Gastrocnemius medialis (tissue), 4 donors: ENCODE results near the gene CRNKL1. TPM values are rescaled to one million over a fixed set of nuclear protein-coding genes. Genes with fewer than 3 reads are reported as not detected.
A peak's percentile ranks its signal among the peaks of the same experiment; 100 is the strongest.

Source experiments
- ATAC-seq, 2 donors: fragments of 150-250 bp; one replicate each; pipeline ENCODE4 v1.9.1; 2016
- DNase-seq, 2 donors: peaks; one replicate each; pipeline ENCODE4 v3.0.0-alpha.2; 2019
- H3K27ac ChIP-seq, 4 donors: fragments of 200-600 bp; sonication (generic); 1 replicate in 1 of 4; 2 replicates in 3 of 4; pipeline ENCODE4 v1.5.1; 2016 to 2018; ENCODE audit warnings: mild to moderate bottlenecking in 2 of 4, moderate library complexity in 1 of 4
- H3K27me3 ChIP-seq, 3 donors: fragments of 200-600 bp; sonication (generic) in 2 of 3; 1 replicate in 1 of 3; 2 replicates in 2 of 3; pipeline versions ENCODE4 v1.5.1 to v1.6.0; 2016 to 2019; ENCODE audit warnings: mild to moderate bottlenecking in 1 of 3, moderate library complexity in 1 of 3
- H3K36me3 ChIP-seq, 2 donors: fragments of 200-600 bp; sonication (generic) in 1 of 2; one replicate each; pipeline ENCODE4 v1.5.1; 2017 to 2018
- H3K4me1 ChIP-seq, 2 donors: fragments of 200-600 bp; sonication (generic) in 1 of 2; one replicate each; pipeline ENCODE4 v1.5.1; 2016 to 2017; ENCODE audit warnings: mild to moderate bottlenecking in 2 of 2
- H3K4me3 ChIP-seq, 4 donors: fragments of 200-600 bp; sonication (generic) in 3 of 4; 1 replicate in 1 of 4; 2 replicates in 3 of 4; pipeline ENCODE4 v1.5.1; 2016 to 2019; ENCODE audit warnings: mild to moderate bottlenecking in 2 of 4
- H3K9me3 ChIP-seq, 3 donors: fragments of 200-600 bp; sonication (generic) in 2 of 3; 1 replicate in 1 of 3; 2 replicates in 2 of 3; pipeline ENCODE4 v1.5.1; 2016 to 2019
- POLR2A ChIP-seq, 2 donors: fragments of 450-650 bp; IDR thresholded peaks; one replicate each; pipeline ENCODE4 v1.6.1; 2017; ENCODE audit warnings: antibody characterized with exemption in 2 of 2, mild to moderate bottlenecking in 2 of 2, moderate library complexity in 2 of 2
- in situ Hi-C, 4 donors: fragments of 200-750 bp; cut with MboI; loops; one replicate each; pipeline versions ENCODE4 v1.15.0 to v1.8.0; 2017; ENCODE audit warnings: low sequenced_read_pairs in 4 of 4
- intact Hi-C: fragments of 100-400 bp; cut with DNase I; formaldehyde crosslinking; loops from one replicate; pipeline ENCODE4 v1.15.1; 2023; ENCODE audit warnings: low total_unique reads
- total RNA-seq, 4 donors: library from RNA; depleted of rRNA; stranded (reverse); fragments of >200 nt; gene quantifications; one replicate each; pipeline versions ENCODE4 v1.1.0 to v1.2.3, GENCODE V29; 2016
- TF ChIP-seq, protein P1 (sequence below), 5 experiments: fragments of 450-650 bp in 3 of 5; fragments of 200-600 bp in 2 of 5; sonication (generic) in 2 of 5; IDR thresholded peaks in 4 of 5; conservative IDR thresholded peaks in 1 of 5; 1 replicate in 4 of 5; 2 replicates in 1 of 5; pipeline ENCODE4 v1.5.1; 2016 to 2019; ENCODE audit warnings: antibody characterized with exemption in 5 of 5, mild to moderate bottlenecking in 3 of 5, moderate library complexity in 3 of 5

CRNKL1 gene
- total RNA-seq, 4 donors from 2014 or later = 32.2 to 45.3 (median 39.2) TPM

DNA sequence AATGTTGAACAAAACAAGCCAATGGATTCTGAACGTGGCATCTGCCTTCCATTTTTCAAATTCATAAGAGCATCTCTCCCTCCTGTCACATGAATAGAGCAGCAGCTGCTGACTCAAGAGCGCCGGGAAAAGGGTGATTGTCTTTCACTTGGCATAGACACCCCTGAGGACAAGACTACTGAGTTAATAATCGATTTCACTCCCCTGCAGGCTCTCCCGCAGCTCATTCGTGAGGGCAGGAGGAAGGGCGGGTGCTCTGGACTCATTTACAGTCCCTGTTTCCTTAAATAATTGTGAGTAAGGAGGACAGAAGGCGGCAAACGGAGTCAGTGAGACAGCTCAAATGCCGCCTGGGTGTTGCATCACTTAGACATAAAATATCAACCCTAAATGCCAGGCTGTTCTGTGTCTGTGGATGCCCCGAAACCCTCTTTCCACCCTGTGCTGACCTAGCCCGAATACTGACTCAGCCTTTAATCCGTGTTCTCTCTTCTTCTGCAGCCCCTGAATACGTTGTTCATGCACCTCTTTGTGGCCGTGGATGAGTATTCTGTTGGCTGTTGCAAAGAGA, 21.6 kb upstream of the CRNKL1 start:
- Histone ChIP-seq H3K27ac (peak overlapping the region; percentile 87 to 98 (median 90)), H3K36me3 (no peaks in the 10 kb centered on the region), H3K4me1 (peaks cover 40 to 54% of the 10 kb centered on the region in 2 donors), H3K4me3 (peak overlapping the region; percentile 19 to 67 (median 60)), H3K27me3 (no peaks in the 10 kb centered on the region), H3K9me3 (no peaks in the 10 kb centered on the region)
- peak; percentile 57 to 58 for ATAC-seq
- TF ChIP-seq, protein P1, sequence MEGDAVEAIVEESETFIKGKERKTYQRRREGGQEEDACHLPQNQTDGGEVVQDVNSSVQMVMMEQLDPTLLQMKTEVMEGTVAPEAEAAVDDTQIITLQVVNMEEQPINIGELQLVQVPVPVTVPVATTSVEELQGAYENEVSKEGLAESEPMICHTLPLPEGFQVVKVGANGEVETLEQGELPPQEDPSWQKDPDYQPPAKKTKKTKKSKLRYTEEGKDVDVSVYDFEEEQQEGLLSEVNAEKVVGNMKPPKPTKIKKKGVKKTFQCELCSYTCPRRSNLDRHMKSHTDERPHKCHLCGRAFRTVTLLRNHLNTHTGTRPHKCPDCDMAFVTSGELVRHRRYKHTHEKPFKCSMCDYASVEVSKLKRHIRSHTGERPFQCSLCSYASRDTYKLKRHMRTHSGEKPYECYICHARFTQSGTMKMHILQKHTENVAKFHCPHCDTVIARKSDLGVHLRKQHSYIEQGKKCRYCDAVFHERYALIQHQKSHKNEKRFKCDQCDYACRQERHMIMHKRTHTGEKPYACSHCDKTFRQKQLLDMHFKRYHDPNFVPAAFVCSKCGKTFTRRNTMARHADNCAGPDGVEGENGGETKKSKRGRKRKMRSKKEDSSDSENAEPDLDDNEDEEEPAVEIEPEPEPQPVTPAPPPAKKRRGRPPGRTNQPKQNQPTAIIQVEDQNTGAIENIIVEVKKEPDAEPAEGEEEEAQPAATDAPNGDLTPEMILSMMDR (IDR thresholded peaks at IDR 0.05 in 4 of 5, conservative IDR thresholded peaks at IDR 0.05 in 1 of 5) = no peak
- TF ChIP-seq POLR2A (IDR thresholded peaks at IDR 0.05) = peak; percentile 48 to 54
- DNase-seq = peak; percentile 71 to 91
- intact Hi-C loops (loop anchor here (2.0 to 10.0 kb wide), 2 partner anchors 65 to 641 kb away; partner anchors contain the start of gene RALGAPA2), in situ Hi-C loops (no loop called here)

DNA sequence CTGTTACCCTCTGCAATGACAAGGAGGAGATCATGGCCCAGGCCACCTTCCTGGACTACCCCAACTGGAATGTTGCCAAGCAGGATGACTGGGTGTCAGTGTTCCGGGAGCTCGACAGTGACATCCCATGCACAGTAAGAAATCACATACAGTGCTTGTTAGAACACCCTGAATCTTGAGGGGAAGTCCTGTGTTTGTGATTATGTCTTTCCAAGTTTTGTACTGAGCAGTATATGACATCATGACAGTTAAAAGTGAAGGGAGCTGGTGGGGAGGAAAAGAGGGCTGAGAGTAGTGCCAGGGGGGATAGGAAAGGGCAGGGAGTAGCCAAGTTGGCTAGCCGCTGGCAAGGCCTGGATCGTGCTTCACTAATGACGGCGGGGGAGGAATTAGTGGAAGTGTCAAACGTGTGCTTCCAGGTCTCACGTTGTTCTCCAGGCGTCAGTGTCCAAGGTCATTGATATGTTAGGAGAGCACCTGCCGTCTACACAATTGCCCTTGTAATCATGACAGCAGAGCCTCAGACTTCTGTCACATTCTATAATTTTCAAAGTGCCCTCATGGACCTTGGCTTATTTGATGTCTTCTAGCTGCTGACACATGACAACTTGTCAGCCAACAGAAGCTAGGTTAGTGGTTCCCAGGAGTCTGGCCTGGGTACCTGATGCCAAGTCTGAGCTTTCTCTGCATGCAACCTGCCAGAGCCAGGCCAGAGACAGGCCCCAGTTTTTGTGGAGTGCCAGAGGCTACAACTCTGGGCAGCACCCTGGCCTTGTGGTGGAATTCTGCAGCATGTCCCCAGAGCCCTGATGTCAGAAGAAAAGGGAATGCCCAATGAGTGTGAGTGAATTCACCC, 18.8 kb upstream of the CRNKL1 start:
- peaks cover 28 to 36% of the 10 kb centered on the region in 2 donors for H3K4me1 ChIP-seq
- intact Hi-C loops (loop anchor here (10.0 kb wide), 1 partner anchor 644 kb away; the partner anchor contains the start of gene RALGAPA2), in situ Hi-C loops (no loop called here)
- H3K4me3 ChIP-seq = no peak overlapping the region
- ATAC-seq (peak; percentile 11 to 26), DNase-seq (peak in 1 of 2 donors; percentile 72)
- peak overlapping the region; percentile 69 to 98 (median 89) for H3K27ac ChIP-seq
- no peaks in the 10 kb centered on the region for H3K36me3 ChIP-seq
- no peaks in the 10 kb centered on the region for H3K9me3 ChIP-seq
- TF ChIP-seq POLR2A (IDR thresholded peaks at IDR 0.05) = no peak
- H3K27me3 ChIP-seq = no peaks in the 10 kb centered on the region

DNA sequence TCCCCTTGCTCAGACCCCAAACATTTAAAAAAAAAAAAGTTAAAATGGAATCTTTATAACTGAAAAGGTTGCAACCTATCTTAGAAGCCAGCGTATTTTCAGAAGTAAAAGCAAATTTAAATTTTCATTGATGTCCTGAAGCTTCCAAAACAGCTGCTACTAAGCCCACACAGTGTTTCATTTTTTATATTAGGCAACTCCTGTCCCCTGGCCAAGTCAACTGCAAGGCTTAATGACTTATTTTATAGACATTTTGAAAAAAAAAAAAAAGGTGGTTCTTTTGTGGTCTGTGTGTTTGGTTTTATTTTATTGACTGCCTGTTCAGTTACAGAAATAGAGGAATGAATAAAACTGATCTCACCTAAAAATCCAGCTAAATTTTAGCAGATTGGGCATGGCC, 13.1 kb upstream of the CRNKL1 start:
- no peaks in the 10 kb centered on the region for H3K27me3 ChIP-seq
- DNase-seq (no peak), ATAC-seq (no peak)
- TF ChIP-seq, protein P1 (IDR thresholded peaks at IDR 0.05 in 4 of 5, conservative IDR thresholded peaks at IDR 0.05 in 1 of 5) = no peak
- no peak for TF ChIP-seq POLR2A (IDR thresholded peaks at IDR 0.05)
- intact Hi-C loops (no loop called here), in situ Hi-C loops (no loop called here)
- H3K27ac ChIP-seq = no peak overlapping the region
- no peaks in the 10 kb centered on the region for H3K9me3 ChIP-seq
- H3K4me3 ChIP-seq = no peak overlapping the region
- H3K36me3 ChIP-seq = no peaks in the 10 kb centered on the region
- no peaks in the 10 kb centered on the region for H3K4me1 ChIP-seq

- TF ChIP-seq, protein P1 (IDR thresholded peaks at IDR 0.05 in 4 of 5, conservative IDR thresholded peaks at IDR 0.05 in 1 of 5) = no peak
- no peak for TF ChIP-seq POLR2A (IDR thresholded peaks at IDR 0.05)
- H3K27ac ChIP-seq = no peak overlapping the region
- H3K4me3 ChIP-seq = no peak overlapping the region
- no peaks in the 10 kb centered on the region for H3K4me1 ChIP-seq
- ATAC-seq (no peak), DNase-seq (no peak)
- no peaks in the 10 kb centered on the region for H3K9me3 ChIP-seq
- no peaks in the 10 kb centered on the region for H3K36me3 ChIP-seq
- H3K27me3 ChIP-seq = no peaks in the 10 kb centered on the region
- intact Hi-C loops = no loop called here
- in situ Hi-C loops = no loop called here
Measured at GRCh38 chr20:20063941-20064702, 11.9 kb upstream of the CRNKL1 start.
